SIG-M5 (cell line): ENCODE measurements around the gene MR1.
"Not testable (repeated sequence)": the region's sequence is repeated elsewhere in the genome, so short reads cannot be mapped to it uniquely, and the experiment has no call there.

Experiments used
- DNase-seq: peaks from one replicate; lab custom pipeline; 2025; lab: John Stamatoyannopoulos, UW

MR1 gene

GRCh38 chr1:181028615-181029014 is 5.2 kb upstream of the MR1 start:
- DNase-seq, result no peak

- DNase-seq, result no peak
These were observed 1.2 kb upstream of the MR1 start for GRCh38 chr1:181032535-181032934.

GRCh38 chr1:181033128-181033798 is 520 bp upstream of the MR1 start:
- DNase-seq, result peak; percentile 49

- DNase-seq, result not testable (repeated sequence)
These were observed 1.4 kb downstream of the MR1 start for GRCh38 chr1:181035210-181035609.

- DNase-seq, result no peak
These were observed 2.5 kb downstream of the MR1 start for GRCh38 chr1:181036107-181036836.

- DNase-seq, result no peak
These were observed 3.6 kb downstream of the MR1 start for GRCh38 chr1:181037386-181037785.

GRCh38 chr1:181038399-181038873 is 4.7 kb downstream of the MR1 start:
- no peak for DNase-seq

GRCh38 chr1:181040284-181040865 is 6.6 kb downstream of the MR1 start:
- DNase-seq, result no peak

GRCh38 chr1:181043025-181043888 is 9.5 kb downstream of the MR1 start:
- peak; percentile 71 for DNase-seq

- DNase-seq, result no peak
These were observed 10.7 kb downstream of the MR1 start for GRCh38 chr1:181044449-181044966.

- DNase-seq, result not testable (repeated sequence)
These were observed 12.2 kb downstream of the MR1 start for GRCh38 chr1:181045946-181046345.

- DNase-seq, result no peak
These were observed 15.6 kb downstream of the MR1 start for GRCh38 chr1:181049378-181049777.

GRCh38 chr1:181050922-181051321 is 17.1 kb downstream of the MR1 start:
- DNase-seq, result no peak

- no peak for DNase-seq
These were observed 22.8 kb downstream of the MR1 start for GRCh38 chr1:181056560-181056959.

GRCh38 chr1:181057079-181057478 is 23.3 kb downstream of the MR1 start:
- DNase-seq, result no peak

- no peak for DNase-seq
These were observed 25.7 kb downstream of the MR1 start for GRCh38 chr1:181059435-181059834.

GRCh38 chr1:181060066-181060465 is 26.3 kb downstream of the MR1 start:
- no peak for DNase-seq

- DNase-seq, result not testable (repeated sequence)
These were observed 27.2 kb downstream of the MR1 start for GRCh38 chr1:181060947-181061346.

- no peak for DNase-seq
These were observed 27.7 kb downstream of the MR1 start for GRCh38 chr1:181061487-181061886.

- DNase-seq, result peak; percentile 54
These were observed 28.4 kb downstream of the MR1 start for GRCh38 chr1:181061891-181062835.
